Sigmoid colon (tissue), 7 donors: ENCODE results near the gene SPACA6. TPM values are rescaled to one million over a fixed set of nuclear protein-coding genes. Genes with fewer than 3 reads are reported as not detected.
A peak's percentile ranks its signal among the peaks of the same experiment; 100 is the strongest.

ENCODE experiments used
- DNase-seq: peaks from one replicate; pipeline ENCODE4 v3.0.0-alpha.2; 2019
- H3K27ac ChIP-seq, 4 donors: fragments of 200-600 bp; sonication (generic); one replicate each; pipeline ENCODE4 v1.5.1; 2016 to 2019; ENCODE audit warnings: mild to moderate bottlenecking in 1 of 4
- H3K27me3 ChIP-seq, 3 donors: fragments of 200-600 bp; sonication (generic); one replicate each; pipeline ENCODE4 v1.5.1; 2019; ENCODE audit warnings: mild to moderate bottlenecking in 1 of 3
- H3K36me3 ChIP-seq, 4 donors: fragments of 200-600 bp; sonication (generic); one replicate each; pipeline ENCODE4 v1.5.1; 2016 to 2019
- H3K4me1 ChIP-seq, 4 donors: fragments of 200-600 bp; sonication (generic); one replicate each; pipeline ENCODE4 v1.5.1; 2017 to 2019
- H3K4me3 ChIP-seq, 4 donors: fragments of 200-600 bp; sonication (generic); one replicate each; pipeline ENCODE4 v1.5.1; 2017 to 2019; ENCODE audit warnings: mild to moderate bottlenecking in 2 of 4, moderate library complexity in 1 of 4
- H3K9me3 ChIP-seq, 4 donors: fragments of 200-600 bp in 3 of 4; sonication (generic) in 3 of 4; one replicate each; pipeline versions ENCODE4 v1.5.1 to v1.6.1; 2013 to 2019
- CTCF ChIP-seq, 4 experiments: fragments of 450-650 bp in 3 of 4; fragments of 200-600 bp in 1 of 4; IDR thresholded peaks; one replicate each; pipeline ENCODE4 v1.5.1; 2016 to 2019; ENCODE audit warnings: antibody characterized with exemption in 4 of 4, mild to moderate bottlenecking in 3 of 4, moderate library complexity in 2 of 4
- EP300 ChIP-seq, 4 donors: sonication (generic); formaldehyde crosslinking; IDR thresholded peaks; one replicate each; pipeline ENCODE4 v1.6.1; 2017; ENCODE audit warnings: antibody characterized with exemption in 4 of 4
- POLR2A ChIP-seq, 2 donors: fragments of 450-650 bp; IDR thresholded peaks; one replicate each; pipeline ENCODE4 v1.6.1; 2016; ENCODE audit warnings: antibody characterized with exemption in 2 of 2, mild to moderate bottlenecking in 2 of 2, moderate library complexity in 2 of 2
- POLR2AphosphoS5 ChIP-seq, 4 donors: sonication (generic); formaldehyde crosslinking; IDR thresholded peaks; one replicate each; pipeline ENCODE4 v1.6.1; 2017; ENCODE audit warnings: antibody characterized with exemption in 4 of 4
- WGBS, 2 donors: extraction: QIAGEN DNeasy Blood & Tissue Kit; methylation state at CpG; one replicate each; pipeline ENCODE4 v1.1.7; 2013; 5-methylcytosine and 5-hydroxymethylcytosine counted together
- intact Hi-C: fragments of 100-400 bp; cut with DNase I; formaldehyde crosslinking; loops from one replicate; pipeline ENCODE4 v1.15.1; 2023
- polyA plus RNA-seq, 3 donors: library from polyadenylated mRNA; stranded (reverse); fragments of 200-250 nt; gene quantifications; one replicate each; pipeline ENCODE4 v1.2.3, GENCODE V29; 2013
- total RNA-seq, 4 donors: library from RNA; depleted of rRNA; stranded (reverse); fragments of >200 nt; gene quantifications; one replicate each; pipeline ENCODE4 v1.1.0, GENCODE V29; 2016
- donor health status: healthy with polysubstance abuse.
- donor health status: Bipolar disorder and iron deficiency.
- donor health status: healthy.

Gene SPACA6
- total and polyA plus RNA-seq, 7 donors: 3.0 to 45.7 (median 21.4) TPM; not detected in 1

DNA sequence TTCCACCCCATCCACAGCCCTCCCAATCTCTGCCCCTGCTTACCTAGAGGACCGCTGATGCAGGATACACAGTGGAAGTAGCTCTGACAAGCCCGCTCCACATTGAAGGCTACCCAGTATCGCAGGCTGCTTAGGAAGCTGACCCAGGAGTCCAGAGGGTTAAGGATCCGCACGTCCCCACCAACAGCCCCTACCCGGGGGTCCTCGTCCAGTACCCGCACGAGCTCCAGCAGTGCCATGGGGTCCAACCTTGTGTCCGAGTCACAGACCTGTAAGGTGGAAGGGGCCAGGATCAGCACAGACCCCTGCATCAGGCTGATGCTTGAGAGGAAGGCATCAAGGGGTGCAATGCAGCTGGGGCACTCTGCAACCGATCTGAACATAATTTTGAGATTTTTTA, 23.8 kb downstream of the SPACA6 start:
- H3K4me3 ChIP-seq: no peak overlapping the region
- TF ChIP-seq POLR2A (IDR thresholded peaks at IDR 0.05) (no peak), EP300 (IDR thresholded peaks at IDR 0.05) (no peak), CTCF (IDR thresholded peaks at IDR 0.05) (no peak), POLR2AphosphoS5 (IDR thresholded peaks at IDR 0.05) (no peak)
- DNase-seq: no peak
- no peak overlapping the region for H3K27ac ChIP-seq
- H3K27me3 ChIP-seq: peaks cover 5 to 55% (median 35%) of the 10 kb centered on the region in 3 donors
- intact Hi-C loops: no loop called here
- 89 to 91% methylated on average over 11 of the region's 11 CpGs for whole genome bisulfite sequencing, 2 donors
- H3K4me1 ChIP-seq: peaks cover 0 to 11% (median 9%) of the 10 kb centered on the region in 4 donors
- no peaks in the 10 kb centered on the region for H3K9me3 ChIP-seq
- H3K36me3 ChIP-seq: no peaks in the 10 kb centered on the region

GRCh38 chr19:51719251-51719988, 26.3 kb downstream of the SPACA6 start:
- Histone ChIP-seq H3K4me1 (peaks cover 0 to 11% (median 9%) of the 10 kb centered on the region in 4 donors), H3K27me3 (peaks cover 5 to 80% (median 47%) of the 10 kb centered on the region in 3 donors), H3K36me3 (no peaks in the 10 kb centered on the region), H3K9me3 (no peaks in the 10 kb centered on the region), H3K4me3 (peak overlapping the region in 3 of 4 donors; percentile 10 to 36 (median 31)), H3K27ac (no peak overlapping the region)
- intact Hi-C loops: no loop called here
- no peak for DNase-seq
- 7 to 31% methylated on average over 83 of the region's 83 CpGs for whole genome bisulfite sequencing, 2 donors
- TF ChIP-seq POLR2AphosphoS5 (IDR thresholded peaks at IDR 0.05) (no peak), EP300 (IDR thresholded peaks at IDR 0.05) (no peak), CTCF (IDR thresholded peaks at IDR 0.05) (no peak), POLR2A (IDR thresholded peaks at IDR 0.05) (no peak)

DNA sequence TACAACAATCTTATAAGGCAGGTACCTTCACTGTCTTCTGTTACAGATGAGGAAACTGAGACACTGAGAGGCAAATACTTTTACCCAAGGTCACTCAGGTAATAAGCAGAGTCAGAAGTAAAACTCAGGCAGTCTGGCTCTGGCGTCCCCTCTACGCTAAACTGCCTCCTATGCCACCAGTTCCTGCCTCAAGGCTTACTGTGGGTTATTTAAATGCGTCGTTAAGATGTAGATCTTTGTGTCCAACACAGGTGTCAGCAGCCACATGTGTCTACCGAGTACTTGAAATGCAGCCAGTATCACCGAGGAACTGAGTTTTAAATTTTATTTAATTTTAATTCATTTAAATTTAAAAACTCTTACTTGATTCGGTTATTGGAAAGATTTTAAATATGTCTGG, 28.8 kb downstream of the SPACA6 start:
- H3K27ac ChIP-seq: no peak overlapping the region
- no peaks in the 10 kb centered on the region for H3K9me3 ChIP-seq
- no peaks in the 10 kb centered on the region for H3K36me3 ChIP-seq
- no peak overlapping the region for H3K4me3 ChIP-seq
- DNase-seq: no peak
- peaks cover 5 to 97% (median 54%) of the 10 kb centered on the region in 3 donors for H3K27me3 ChIP-seq
- intact Hi-C loops: no loop called here
- WGBS, 2 donors: 70 to 74% methylated on average over 7 of the region's 7 CpGs
- TF ChIP-seq CTCF (IDR thresholded peaks at IDR 0.05) (no peak), EP300 (IDR thresholded peaks at IDR 0.05) (no peak), POLR2AphosphoS5 (IDR thresholded peaks at IDR 0.05) (no peak), POLR2A (IDR thresholded peaks at IDR 0.05) (no peak)
- peaks cover 0 to 19% (median 12%) of the 10 kb centered on the region in 4 donors for H3K4me1 ChIP-seq

- Histone ChIP-seq H3K4me1 (peaks cover 0 to 19% (median 12%) of the 10 kb centered on the region in 4 donors), H3K4me3 (no peak overlapping the region), H3K27me3 (peaks cover 5 to 97% (median 58%) of the 10 kb centered on the region in 3 donors), H3K36me3 (no peaks in the 10 kb centered on the region), H3K9me3 (no peaks in the 10 kb centered on the region), H3K27ac (no peak overlapping the region)
- intact Hi-C loops: no loop called here
- TF ChIP-seq CTCF (IDR thresholded peaks at IDR 0.05): no peak
- TF ChIP-seq EP300 (IDR thresholded peaks at IDR 0.05): no peak
- TF ChIP-seq POLR2AphosphoS5 (IDR thresholded peaks at IDR 0.05): no peak
- no peak for TF ChIP-seq POLR2A (IDR thresholded peaks at IDR 0.05)
- 54 to 70% methylated on average over 2 of the region's 2 CpGs for WGBS, 2 donors
- DNase-seq: no peak
Observed at GRCh38 chr19:51722492-51722891, 29.4 kb downstream of the SPACA6 start.
